ENCODE results near the gene PXK.

GRCh38 chr3:58470363-58471024 is 137.8 kb downstream of the PXK start:
- TF ChIP-seq CTCF (conservative IDR thresholded peaks at IDR 0.05) = no peak
- no peak for TF ChIP-seq EZH2 (IDR thresholded peaks at IDR 0.05; ENCODE audit: low read depth)
